GM12878 (cell line): ENCODE measurements around the gene UPF1. TPM values are rescaled to one million over a fixed set of nuclear protein-coding genes. Genes with fewer than 3 reads are reported as not detected.

ENCODE experiments used
- ATAC-seq: fragments of 200-7000 bp; cut with Tn5 transposase; 3 replicates; pipeline ENCODE4 v1.9.1; 2020; ENCODE audit warnings: mild to moderate bottlenecking, moderate library complexity
- BruUV-seq: library from RNA; stranded (reverse); fragments of 400-500 nt; replicated peaks from 2 replicates; lab custom pipeline; 2021; lab: Mats Ljungman, UMichigan
- CTCF ChIA-PET: fragments of 300-600 bp; sonication (Branson Sonifier 250); formaldehyde crosslinking; extraction: SDS; loops from one replicate; lab custom pipeline; 2021; ENCODE audit warnings: inconsistent platforms; lab: Yijun Ruan, JAX
- POLR2A ChIA-PET: fragments of 350-600 bp; formaldehyde crosslinking; extraction: SDS; loops from one replicate; lab custom pipeline; 2021; ENCODE audit warnings: inconsistent platforms; lab: Charles Lee
- RAD21 ChIA-PET: fragments of 300-600 bp; sonication (Branson Sonifier 250); formaldehyde crosslinking; loops from one replicate; lab custom pipeline; 2023; ENCODE audit warnings: antibody characterized with exemption; ENCODE audit not compliant: unreplicated experiment; lab: Charles Lee
- SMC1A ChIA-PET: fragments of 300-600 bp; sonication (Branson Sonifier 250); formaldehyde crosslinking; loops from one replicate; lab custom pipeline; 2023; ENCODE audit not compliant: unreplicated experiment, uncharacterized antibody; lab: Charles Lee
- DNase-seq: peaks from one replicate; pipeline ENCODE4 v3.0.0-alpha.2; 2011; ENCODE audit warnings: low read depth, low spot score
- FAIRE-seq: peaks from 3 replicates; lab custom pipeline; 2011; peaks lifted over from hg19 to GRCh38; lab: Jason Lieb, UNC
- H2AFZ ChIP-seq: 2 replicates; pipeline ENCODE4 v1.6.0; 2011; ENCODE audit warnings: low read depth, low read length, control low read depth; ENCODE audit not compliant: control insufficient read depth
- H3K27ac ChIP-seq: 2 replicates; pipeline ENCODE4 v1.5.1; 2011; ENCODE audit warnings: control low read depth; ENCODE audit not compliant: control insufficient read depth, insufficient read depth
- H3K27me3 ChIP-seq, 2 experiments: replicated peaks in 1 of 2; 2 replicates each; pipeline versions ENCODE4 v1.6.0 to v1.6.1; 2011; ENCODE audit warnings: low read length in 1 of 2; ENCODE audit not compliant: control insufficient read depth in 2 of 2, insufficient read depth in 2 of 2
- H3K36me3 ChIP-seq, 2 experiments: 2 replicates each; pipeline ENCODE4 v1.5.1; 2011; ENCODE audit warnings: low read length in 1 of 2; ENCODE audit not compliant: control insufficient read depth in 2 of 2, insufficient read depth in 2 of 2
- H3K4me1 ChIP-seq: 2 replicates; pipeline ENCODE4 v1.6.1; 2011; ENCODE audit warnings: mild to moderate bottlenecking, low read length, moderate library complexity, mixed read lengths; ENCODE audit not compliant: control insufficient read depth, insufficient read depth
- H3K4me2 ChIP-seq: 2 replicates; pipeline ENCODE4 v1.6.0; 2011; ENCODE audit warnings: control low read depth; ENCODE audit not compliant: control insufficient read depth, insufficient read depth
- H3K4me3 ChIP-seq: fragments of 200-600 bp; sonication (generic); 2 replicates; pipeline ENCODE4 v1.5.1; 2016
- H3K79me2 ChIP-seq: 2 replicates; pipeline ENCODE4 v1.6.0; 2011; ENCODE audit warnings: low read length; ENCODE audit not compliant: control insufficient read depth, insufficient read depth
- H3K9ac ChIP-seq: 2 replicates; pipeline ENCODE4 v1.8.0; 2011; ENCODE audit warnings: low read length, control low read depth, mixed read lengths; ENCODE audit not compliant: control insufficient read depth, insufficient read depth
- H3K9me3 ChIP-seq: replicated peaks from 3 replicates; pipeline ENCODE4 v1.5.1; 2011; ENCODE audit warnings: mild to moderate bottlenecking, low read length; ENCODE audit not compliant: control insufficient read depth, insufficient read depth
- H4K20me1 ChIP-seq: 2 replicates; pipeline ENCODE4 v1.6.0; 2011; ENCODE audit not compliant: control insufficient read depth, insufficient read depth
- ETV6 ChIP-seq, 2 experiments: fragments of 450-650 bp in 1 of 2; IDR thresholded peaks in 1 of 2; conservative IDR thresholded peaks in 1 of 2; 2 replicates each; pipeline ENCODE4 v1.6.1; 2014; ENCODE audit warnings: antibody characterized with exemption in 1 of 2, borderline replicate concordance in 1 of 2, low read depth in 1 of 2, mild to moderate bottlenecking in 1 of 2, moderate library complexity in 1 of 2
- SMARCA5 ChIP-seq: fragments of 450-650 bp; IDR thresholded peaks from 2 replicates; pipeline ENCODE4 v1.6.1; 2017; ENCODE audit warnings: mild to moderate bottlenecking
- TCF12 ChIP-seq: IDR thresholded peaks from 2 replicates; pipeline ENCODE4 v1.6.1; 2011; ENCODE audit warnings: low read depth, mild to moderate bottlenecking, low read length
- WGBS: methylation state at CpG from one replicate; pipeline ENCODE4 v1.1.6; 2016; ENCODE audit warnings: low lambda C conversion rate; ENCODE audit not compliant: insufficient replicate concordance, insufficient coverage; ENCODE audit errors: missing lambda C conversion rate; 5-methylcytosine and 5-hydroxymethylcytosine counted together
- in situ Hi-C: fragments of 300-500 bp; cut with MboI; formaldehyde crosslinking; loops from 9 replicates; pipeline ENCODE4 v1.14.3; 2018; ENCODE audit warnings: mixed read lengths
- intact Hi-C: fragments of 100-400 bp; cut with micrococcal nuclease; formaldehyde crosslinking; loops from one replicate; pipeline ENCODE4 v1.14.2; 2022; ENCODE audit not compliant: unreplicated experiment
- polyA plus RNA-seq, 11 experiments: library from polyadenylated mRNA; depleted of rRNA in 4 of 11; unstranded in 6 of 11; stranded (reverse) in 5 of 11; fragments of >200 nt; fragmentation: Nextera tagmentation in 4 of 11; fragmentation: Illumina TruSeq in 1 of 11; extraction: Ambion mirVana in 4 of 11; extraction: Trizol in 1 of 11; gene quantifications; 1 replicate in 1 of 11; 2 replicates in 10 of 11; pipeline versions ENCODE4 v1.2.1 to v1.2.3, GENCODE V29; 2011 to 2016; ENCODE audit warnings: inconsistent platforms in 2 of 11, missing spikeins in 2 of 11, low read depth in 1 of 11
- total RNA-seq, 4 experiments: library from RNA; depleted of rRNA in 3 of 4; stranded (reverse); fragments of >200 nt in 3 of 4; fragmentation: Illumina TruSeq in 1 of 4; extraction: Trizol in 1 of 4; gene quantifications; 2 replicates each; pipeline versions ENCODE4 v1.2.1 to v1.2.3, GENCODE V29; 2013 to 2021
- TF ChIP-seq, protein P1 (sequence below): IDR thresholded peaks from 2 replicates; pipeline ENCODE4 v1.6.1; 2011; ENCODE audit warnings: low read depth, mild to moderate bottlenecking, low read length, moderate library complexity, borderline replicate concordance; ENCODE audit errors: extremely low read depth
- TF ChIP-seq, protein P2 (sequence below): fragments of 450-650 bp; IDR thresholded peaks from 2 replicates; pipeline ENCODE4 v1.6.1; 2018; ENCODE audit warnings: borderline replicate concordance, mild to moderate bottlenecking; ENCODE audit not compliant: partially characterized antibody
- TF ChIP-seq, protein P3 (sequence below): fragments of 450-650 bp; IDR thresholded peaks from 2 replicates; pipeline ENCODE4 v1.6.1; 2017; ENCODE audit warnings: mild to moderate bottlenecking, moderate library complexity

Gene UPF1
- total and polyA plus RNA-seq, 10 of the 15 experiments (the other 5 are each of a cell fraction or from before 2014, with no cell fraction given), result 0.58 to 80.9 (median 18.7) TPM

DNA sequence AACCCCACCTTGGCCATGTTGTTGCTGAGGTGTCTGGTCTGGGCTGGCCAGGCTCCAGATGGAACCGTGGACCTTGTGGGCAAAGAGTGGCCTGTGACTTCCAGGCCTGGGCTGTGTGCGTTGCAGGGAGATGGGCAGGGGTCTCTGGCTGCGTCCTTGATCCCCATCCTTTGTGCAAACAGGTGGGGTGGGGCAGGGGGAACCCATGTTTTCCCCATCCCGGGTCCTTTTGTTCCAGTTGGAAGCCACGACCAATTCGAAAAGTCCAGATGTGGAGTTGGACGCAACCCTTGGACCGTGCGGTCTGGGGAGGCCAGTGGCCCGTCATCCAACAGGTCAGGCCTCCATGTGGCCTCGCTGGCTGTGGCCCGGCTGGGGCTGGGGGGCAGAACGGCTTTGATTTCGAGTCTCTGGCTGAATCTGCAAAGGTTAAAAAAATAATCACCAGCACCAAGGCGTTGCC is 27.6 kb upstream of the UPF1 start:
- no peak overlapping the region for H3K27ac ChIP-seq
- H4K20me1 ChIP-seq, result no peaks in the 10 kb centered on the region
- ChIA-PET CTCF (no interaction called here), RAD21 (no interaction called here), POLR2A (interaction anchor here (0.6 kb wide), 1 partner anchor 52 kb away, joined by 3 read pairs; no protein-coding TSS in a partner anchor)
- no peaks in the 10 kb centered on the region for H3K4me1 ChIP-seq
- no peaks in the 10 kb centered on the region; the same call in 2 of the 3 replicates for H3K9me3 ChIP-seq
- no peak for DNase-seq
- H3K4me3 ChIP-seq, result no peak overlapping the region
- FAIRE-seq, result no peak
- 68% methylated on average over 15 of the region's 15 CpGs for WGBS
- no peak for ATAC-seq
- no peak overlapping the region for H2AFZ ChIP-seq
- no peak overlapping the region for H3K9ac ChIP-seq
- no peak overlapping the region for H3K4me2 ChIP-seq
- no peaks in the 10 kb centered on the region for H3K79me2 ChIP-seq
- H3K27me3 ChIP-seq, result no peaks in the 10 kb centered on the region; a peak in 1 of 4 replicates
- H3K36me3 ChIP-seq, result no peaks in the 10 kb centered on the region
- in situ Hi-C loops (no loop called here), intact Hi-C loops (no loop called here)
- TF ChIP-seq SMARCA5 (no peak), TCF12 (no peak), ETV6 (conservative IDR thresholded peaks at IDR 0.05 in 1 of 2, IDR thresholded peaks at IDR 0.05 in 1 of 2; ENCODE audit: borderline replicate concordance in 1 of 2, low read depth in 1 of 2) (no peak)
- TF ChIP-seq, protein P1, sequence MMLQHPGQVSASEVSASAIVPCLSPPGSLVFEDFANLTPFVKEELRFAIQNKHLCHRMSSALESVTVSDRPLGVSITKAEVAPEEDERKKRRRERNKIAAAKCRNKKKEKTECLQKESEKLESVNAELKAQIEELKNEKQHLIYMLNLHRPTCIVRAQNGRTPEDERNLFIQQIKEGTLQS, result no peak
- TF ChIP-seq, protein P2, sequence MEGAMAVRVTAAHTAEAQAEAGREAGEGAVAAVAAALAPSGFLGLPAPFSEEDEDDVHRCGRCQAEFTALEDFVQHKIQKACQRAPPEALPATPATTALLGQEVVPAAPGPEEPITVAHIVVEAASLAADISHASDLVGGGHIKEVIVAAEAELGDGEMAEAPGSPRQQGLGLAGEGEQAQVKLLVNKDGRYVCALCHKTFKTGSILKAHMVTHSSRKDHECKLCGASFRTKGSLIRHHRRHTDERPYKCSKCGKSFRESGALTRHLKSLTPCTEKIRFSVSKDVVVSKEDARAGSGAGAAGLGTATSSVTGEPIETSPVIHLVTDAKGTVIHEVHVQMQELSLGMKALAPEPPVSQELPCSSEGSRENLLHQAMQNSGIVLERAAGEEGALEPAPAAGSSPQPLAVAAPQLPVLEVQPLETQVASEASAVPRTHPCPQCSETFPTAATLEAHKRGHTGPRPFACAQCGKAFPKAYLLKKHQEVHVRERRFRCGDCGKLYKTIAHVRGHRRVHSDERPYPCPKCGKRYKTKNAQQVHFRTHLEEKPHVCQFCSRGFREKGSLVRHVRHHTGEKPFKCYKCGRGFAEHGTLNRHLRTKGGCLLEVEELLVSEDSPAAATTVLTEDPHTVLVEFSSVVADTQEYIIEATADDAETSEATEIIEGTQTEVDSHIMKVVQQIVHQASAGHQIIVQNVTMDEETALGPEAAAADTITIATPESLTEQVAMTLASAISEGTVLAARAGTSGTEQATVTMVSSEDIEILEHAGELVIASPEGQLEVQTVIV, result no peak
- TF ChIP-seq, protein P3, sequence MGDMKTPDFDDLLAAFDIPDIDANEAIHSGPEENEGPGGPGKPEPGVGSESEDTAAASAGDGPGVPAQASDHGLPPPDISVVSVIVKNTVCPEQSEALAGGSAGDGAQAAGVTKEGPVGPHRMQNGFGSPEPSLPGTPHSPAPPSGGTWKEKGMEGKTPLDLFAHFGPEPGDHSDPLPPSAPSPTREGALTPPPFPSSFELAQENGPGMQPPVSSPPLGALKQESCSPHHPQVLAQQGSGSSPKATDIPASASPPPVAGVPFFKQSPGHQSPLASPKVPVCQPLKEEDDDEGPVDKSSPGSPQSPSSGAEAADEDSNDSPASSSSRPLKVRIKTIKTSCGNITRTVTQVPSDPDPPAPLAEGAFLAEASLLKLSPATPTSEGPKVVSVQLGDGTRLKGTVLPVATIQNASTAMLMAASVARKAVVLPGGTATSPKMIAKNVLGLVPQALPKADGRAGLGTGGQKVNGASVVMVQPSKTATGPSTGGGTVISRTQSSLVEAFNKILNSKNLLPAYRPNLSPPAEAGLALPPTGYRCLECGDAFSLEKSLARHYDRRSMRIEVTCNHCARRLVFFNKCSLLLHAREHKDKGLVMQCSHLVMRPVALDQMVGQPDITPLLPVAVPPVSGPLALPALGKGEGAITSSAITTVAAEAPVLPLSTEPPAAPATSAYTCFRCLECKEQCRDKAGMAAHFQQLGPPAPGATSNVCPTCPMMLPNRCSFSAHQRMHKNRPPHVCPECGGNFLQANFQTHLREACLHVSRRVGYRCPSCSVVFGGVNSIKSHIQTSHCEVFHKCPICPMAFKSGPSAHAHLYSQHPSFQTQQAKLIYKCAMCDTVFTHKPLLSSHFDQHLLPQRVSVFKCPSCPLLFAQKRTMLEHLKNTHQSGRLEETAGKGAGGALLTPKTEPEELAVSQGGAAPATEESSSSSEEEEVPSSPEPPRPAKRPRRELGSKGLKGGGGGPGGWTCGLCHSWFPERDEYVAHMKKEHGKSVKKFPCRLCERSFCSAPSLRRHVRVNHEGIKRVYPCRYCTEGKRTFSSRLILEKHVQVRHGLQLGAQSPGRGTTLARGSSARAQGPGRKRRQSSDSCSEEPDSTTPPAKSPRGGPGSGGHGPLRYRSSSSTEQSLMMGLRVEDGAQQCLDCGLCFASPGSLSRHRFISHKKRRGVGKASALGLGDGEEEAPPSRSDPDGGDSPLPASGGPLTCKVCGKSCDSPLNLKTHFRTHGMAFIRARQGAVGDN, result no peak
- TF ChIP-seq, all 136 proteins: peak for 0
- SMC1A ChIA-PET, result no interaction called here
- no TSS peak for BruUV-seq
